Vagina (tissue), 2 donors: ENCODE data around the gene MED13L. TPM values are rescaled to one million over a fixed set of nuclear protein-coding genes. Genes with fewer than 3 reads are reported as not detected.
A peak's percentile ranks its signal among the peaks of the same experiment; 100 is the strongest.

Experiments used
- DNase-seq, 2 donors: peaks; one replicate each; pipeline ENCODE4 v3.0.0-alpha.2; 2017; ENCODE audit errors: extremely low spot score in 2 of 2
- H3K27ac ChIP-seq: fragments of 200-600 bp; sonication (generic); one replicate; pipeline ENCODE4 v1.5.1; 2019
- H3K27me3 ChIP-seq: fragments of 200-600 bp; sonication (generic); one replicate; pipeline ENCODE4 v1.5.1; 2019
- H3K36me3 ChIP-seq, 2 donors: fragments of 200-600 bp; sonication (generic); one replicate each; pipeline ENCODE4 v1.5.1; 2017 to 2019
- H3K4me1 ChIP-seq: fragments of 200-600 bp; sonication (generic); one replicate; pipeline ENCODE4 v1.5.1; 2019
- H3K4me3 ChIP-seq, 2 donors: fragments of 200-600 bp; sonication (generic); 1 replicate in 1 of 2; 2 replicates in 1 of 2; pipeline ENCODE4 v1.5.1; 2016 to 2019
- H3K9me3 ChIP-seq: fragments of 200-600 bp; sonication (generic); one replicate; pipeline ENCODE4 v1.5.1; 2019
- POLR2A ChIP-seq, 2 donors: fragments of 450-650 bp; IDR thresholded peaks; one replicate each; pipeline ENCODE4 v1.6.1; 2017; ENCODE audit warnings: antibody characterized with exemption in 2 of 2, mild to moderate bottlenecking in 2 of 2, moderate library complexity in 2 of 2
- POLR2AphosphoS5 ChIP-seq, 2 donors: sonication (generic); formaldehyde crosslinking; IDR thresholded peaks; one replicate each; pipeline ENCODE4 v1.9.0; 2017; ENCODE audit warnings: antibody characterized with exemption in 2 of 2, mild to moderate bottlenecking in 2 of 2, low read depth in 1 of 2; ENCODE audit not compliant: insufficient read depth in 1 of 2
- intact Hi-C: fragments of 100-400 bp; cut with DNase I; formaldehyde crosslinking; loops from one replicate; pipeline ENCODE4 v1.15.1; 2023
- total RNA-seq: library from RNA; depleted of rRNA; stranded (reverse); fragments of >200 nt; gene quantifications from one replicate; pipeline ENCODE4 v1.2.3, GENCODE V29; 2016
- TF ChIP-seq, protein P1 (sequence below), 3 experiments: fragments of 450-650 bp in 2 of 3; fragments of 200-600 bp in 1 of 3; sonication (generic) in 1 of 3; IDR thresholded peaks; one replicate each; pipeline ENCODE4 v1.5.1; 2017 to 2019; ENCODE audit warnings: antibody characterized with exemption in 3 of 3, mild to moderate bottlenecking in 2 of 3, moderate library complexity in 2 of 3

Gene MED13L
- total RNA-seq, 1 donor from 2014 or later = 161 TPM

DNA sequence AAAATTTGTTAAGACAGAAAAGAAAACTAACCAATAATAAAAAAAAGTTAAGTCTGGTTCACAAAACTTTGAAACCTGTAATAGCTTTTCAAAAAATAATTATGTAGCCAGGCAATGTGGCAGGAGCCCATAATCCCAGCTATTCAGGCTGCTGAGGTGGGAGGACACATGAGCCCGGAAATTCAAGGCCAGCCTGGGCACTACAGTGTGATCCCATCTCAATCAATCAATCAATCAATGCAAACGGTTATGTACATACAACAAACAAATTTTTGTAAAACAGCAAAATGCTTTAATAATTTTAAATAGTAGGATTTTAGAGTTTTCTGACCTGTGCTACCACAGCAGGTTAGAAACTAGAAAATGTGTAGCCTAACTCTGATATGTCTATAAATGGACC, 152.4 kb downstream of the MED13L start:
- no peak for DNase-seq
- H3K27ac ChIP-seq = no peak overlapping the region
- no peak overlapping the region for H3K4me3 ChIP-seq
- no peaks in the 10 kb centered on the region for H3K9me3 ChIP-seq
- intact Hi-C loops = no loop called here
- no peaks in the 10 kb centered on the region for H3K36me3 ChIP-seq
- no peaks in the 10 kb centered on the region for H3K27me3 ChIP-seq
- TF ChIP-seq POLR2A (IDR thresholded peaks at IDR 0.05) = no peak
- TF ChIP-seq, protein P1, sequence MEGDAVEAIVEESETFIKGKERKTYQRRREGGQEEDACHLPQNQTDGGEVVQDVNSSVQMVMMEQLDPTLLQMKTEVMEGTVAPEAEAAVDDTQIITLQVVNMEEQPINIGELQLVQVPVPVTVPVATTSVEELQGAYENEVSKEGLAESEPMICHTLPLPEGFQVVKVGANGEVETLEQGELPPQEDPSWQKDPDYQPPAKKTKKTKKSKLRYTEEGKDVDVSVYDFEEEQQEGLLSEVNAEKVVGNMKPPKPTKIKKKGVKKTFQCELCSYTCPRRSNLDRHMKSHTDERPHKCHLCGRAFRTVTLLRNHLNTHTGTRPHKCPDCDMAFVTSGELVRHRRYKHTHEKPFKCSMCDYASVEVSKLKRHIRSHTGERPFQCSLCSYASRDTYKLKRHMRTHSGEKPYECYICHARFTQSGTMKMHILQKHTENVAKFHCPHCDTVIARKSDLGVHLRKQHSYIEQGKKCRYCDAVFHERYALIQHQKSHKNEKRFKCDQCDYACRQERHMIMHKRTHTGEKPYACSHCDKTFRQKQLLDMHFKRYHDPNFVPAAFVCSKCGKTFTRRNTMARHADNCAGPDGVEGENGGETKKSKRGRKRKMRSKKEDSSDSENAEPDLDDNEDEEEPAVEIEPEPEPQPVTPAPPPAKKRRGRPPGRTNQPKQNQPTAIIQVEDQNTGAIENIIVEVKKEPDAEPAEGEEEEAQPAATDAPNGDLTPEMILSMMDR (IDR thresholded peaks at IDR 0.05) = no peak
- TF ChIP-seq POLR2AphosphoS5 (IDR thresholded peaks at IDR 0.05; ENCODE audit: insufficient read depth in 1 of 2, low read depth in 1 of 2) = no peak
- peaks cover 84% of the 10 kb centered on the region for H3K4me1 ChIP-seq

DNA sequence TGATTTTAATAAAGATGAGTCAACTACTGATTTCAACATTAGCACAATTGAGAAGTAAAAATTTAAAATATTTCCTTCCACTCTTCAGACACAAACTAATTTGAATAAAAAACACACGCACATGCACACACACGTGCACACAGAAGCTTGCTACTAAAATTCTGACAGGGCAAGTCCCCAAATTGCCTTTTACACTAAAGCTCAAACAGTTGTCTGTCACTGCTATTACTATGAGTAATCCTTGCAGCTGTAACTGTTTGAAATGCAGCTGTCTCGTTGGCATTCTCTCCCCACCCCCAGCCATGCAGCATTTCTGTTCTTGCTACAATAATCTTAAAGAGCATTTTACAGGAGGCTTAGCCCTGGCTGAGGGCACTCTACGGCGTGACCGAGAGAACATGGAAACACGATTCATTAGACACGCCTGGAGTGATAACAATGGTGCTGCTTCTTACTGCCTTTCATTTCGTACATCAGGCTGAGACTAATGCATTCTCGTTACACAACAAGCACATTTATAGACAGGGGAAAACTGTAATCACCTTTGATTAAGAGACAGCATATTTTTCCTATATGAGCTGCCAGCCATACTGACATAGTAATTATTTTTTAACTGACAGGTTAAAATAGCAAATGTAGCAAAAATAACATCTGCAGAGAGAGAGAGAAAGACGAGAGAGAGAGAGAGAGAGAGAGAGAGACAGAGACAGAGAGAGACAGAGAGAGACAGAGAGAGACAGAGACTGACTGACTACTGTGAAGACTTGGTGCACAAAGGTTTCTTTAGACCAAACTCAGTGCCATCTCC, 153.8 kb downstream of the MED13L start:
- Histone ChIP-seq H3K4me1 (peaks cover 86% of the 10 kb centered on the region), H3K36me3 (no peaks in the 10 kb centered on the region), H3K9me3 (no peaks in the 10 kb centered on the region), H3K27me3 (no peaks in the 10 kb centered on the region), H3K4me3 (no peak overlapping the region), H3K27ac (no peak overlapping the region)
- DNase-seq = no peak
- intact Hi-C loops = no loop called here
- TF ChIP-seq POLR2A (IDR thresholded peaks at IDR 0.05) = no peak
- TF ChIP-seq POLR2AphosphoS5 (IDR thresholded peaks at IDR 0.05; ENCODE audit: insufficient read depth in 1 of 2, low read depth in 1 of 2) = peak in 1 of 2 donors; percentile 23
- TF ChIP-seq, protein P1 (IDR thresholded peaks at IDR 0.05) = no peak

DNA sequence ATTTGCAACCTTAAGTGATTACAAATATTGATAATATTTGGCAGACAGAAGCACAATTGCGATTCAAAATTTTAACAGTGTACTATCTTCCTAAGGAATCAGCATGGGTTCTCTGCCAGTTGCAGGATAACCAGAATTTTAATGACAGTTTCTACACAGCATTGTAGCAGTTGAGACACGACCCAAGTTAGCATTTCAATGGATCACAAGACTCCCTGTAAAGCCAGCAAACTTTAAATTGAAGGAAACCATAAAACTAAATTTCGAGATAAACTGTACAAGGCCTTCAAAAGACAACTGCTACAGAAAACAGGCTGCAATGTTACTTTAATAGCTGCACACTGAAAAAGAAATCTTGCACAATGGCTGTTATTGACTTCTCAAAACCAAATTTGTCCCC, 154.9 kb downstream of the MED13L start:
- DNase-seq = no peak
- H3K4me3 ChIP-seq = no peak overlapping the region

DNA sequence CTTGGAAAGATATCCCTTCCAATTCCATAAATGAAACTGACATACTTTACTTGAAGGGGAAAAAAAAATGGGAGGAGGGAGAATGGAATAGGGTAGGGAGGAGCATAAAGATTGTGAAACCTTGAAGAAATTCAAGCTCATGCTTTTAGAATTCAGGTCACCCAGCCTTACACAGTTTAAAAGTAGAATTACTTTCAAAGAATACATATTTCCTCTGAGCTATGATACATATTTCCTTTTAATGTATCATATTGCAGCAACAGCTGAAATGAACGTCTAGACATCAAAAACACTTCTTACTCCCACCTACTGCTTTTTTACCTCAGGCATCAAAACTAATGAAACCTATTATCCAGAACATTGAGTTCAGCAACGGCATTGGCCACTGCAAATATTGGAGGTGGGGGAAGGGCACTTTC, 156.0 kb downstream of the MED13L start:
- no peak for DNase-seq
- Histone ChIP-seq H3K9me3 (no peaks in the 10 kb centered on the region), H3K27me3 (no peaks in the 10 kb centered on the region), H3K27ac (no peak overlapping the region), H3K4me1 (peaks cover 78% of the 10 kb centered on the region), H3K4me3 (no peak overlapping the region), H3K36me3 (peaks cover 0 to 3% of the 10 kb centered on the region in 2 donors)
- intact Hi-C loops = no loop called here
- TF ChIP-seq POLR2AphosphoS5 (IDR thresholded peaks at IDR 0.05; ENCODE audit: insufficient read depth in 1 of 2, low read depth in 1 of 2) (no peak), POLR2A (IDR thresholded peaks at IDR 0.05) (no peak)
- TF ChIP-seq, protein P1 (IDR thresholded peaks at IDR 0.05) = no peak

More for the DNA sequence above, 154.9 kb downstream of the MED13L start:
- no peaks in the 10 kb centered on the region for H3K9me3 ChIP-seq
- intact Hi-C loops = no loop called here
- H3K27ac ChIP-seq = no peak overlapping the region
- peaks cover 87% of the 10 kb centered on the region for H3K4me1 ChIP-seq
- TF ChIP-seq POLR2A (IDR thresholded peaks at IDR 0.05) = no peak
- TF ChIP-seq, protein P1 (IDR thresholded peaks at IDR 0.05) = no peak
- TF ChIP-seq POLR2AphosphoS5 (IDR thresholded peaks at IDR 0.05; ENCODE audit: insufficient read depth in 1 of 2, low read depth in 1 of 2) = no peak
- H3K27me3 ChIP-seq = no peaks in the 10 kb centered on the region
- H3K36me3 ChIP-seq = peaks cover 0 to 3% of the 10 kb centered on the region in 2 donors
